Stimulated activated CD8-positive, alpha-beta memory T cell treated with anti-CD3 and anti-CD28 coated beads, Interleukin-12 subunit alpha, Interleukin-12 subunit beta, amount 100 ng/mL, for 1 hour (primary cell): ENCODE measurements around the gene COL5A1.

Experiments used
- DNase-seq: peaks from one replicate; pipeline ENCODE4 v3.0.0-alpha.2; 2020; ENCODE audit warnings: low read depth

COL5A1 gene

GRCh38 chr9:134818591-134818990 lies 177.0 kb downstream of the COL5A1 start:
- DNase-seq: no peak

DNA sequence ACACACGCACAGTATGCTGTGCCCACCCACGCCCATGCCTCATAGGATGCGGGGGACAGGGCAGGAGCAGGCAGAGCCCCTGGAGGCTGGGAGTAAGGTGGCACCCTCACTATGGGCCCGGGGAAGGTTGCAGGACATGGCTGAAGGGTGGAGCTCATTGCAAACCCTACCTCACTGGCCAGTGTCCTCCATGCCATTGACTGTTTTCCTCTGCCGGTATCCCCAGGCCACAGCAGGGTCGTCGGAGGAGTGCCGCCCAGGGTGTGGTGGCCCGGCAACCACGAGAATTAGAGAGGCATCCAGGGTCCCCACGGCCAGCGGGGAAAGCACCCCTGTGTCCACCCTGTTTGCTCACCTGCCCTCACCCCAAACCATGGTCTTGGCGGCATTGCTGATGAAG lies 179.3 kb downstream of the COL5A1 start:
- no peak for DNase-seq

DNA sequence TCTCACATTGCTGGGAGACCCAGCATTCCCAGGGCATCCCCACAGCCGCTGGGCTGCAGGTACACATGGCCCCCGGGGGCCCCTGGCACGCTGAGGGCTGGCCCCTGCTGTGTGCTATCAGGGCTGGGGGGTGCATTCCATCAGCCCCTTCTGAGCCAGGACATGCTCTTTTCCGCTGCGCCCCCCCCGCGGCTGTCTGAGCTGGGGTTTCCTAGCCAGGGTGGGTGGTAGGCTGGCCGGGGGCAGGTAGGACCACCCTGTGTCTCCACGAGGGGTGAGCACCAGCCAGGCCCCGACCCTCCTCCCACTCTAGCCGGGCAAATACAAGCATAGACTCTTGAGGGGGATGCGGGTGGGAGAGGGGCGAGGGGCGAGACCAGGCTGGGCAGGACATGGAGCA lies 180.9 kb downstream of the COL5A1 start:
- no peak for DNase-seq

- no peak for DNase-seq
These were observed 182.0 kb downstream of the COL5A1 start for GRCh38 chr9:134823623-134824022.

GRCh38 chr9:134824583-134824982 lies 183.0 kb downstream of the COL5A1 start:
- DNase-seq: no peak

- no peak for DNase-seq
These were observed 183.4 kb downstream of the COL5A1 start for GRCh38 chr9:134825025-134825424.

DNA sequence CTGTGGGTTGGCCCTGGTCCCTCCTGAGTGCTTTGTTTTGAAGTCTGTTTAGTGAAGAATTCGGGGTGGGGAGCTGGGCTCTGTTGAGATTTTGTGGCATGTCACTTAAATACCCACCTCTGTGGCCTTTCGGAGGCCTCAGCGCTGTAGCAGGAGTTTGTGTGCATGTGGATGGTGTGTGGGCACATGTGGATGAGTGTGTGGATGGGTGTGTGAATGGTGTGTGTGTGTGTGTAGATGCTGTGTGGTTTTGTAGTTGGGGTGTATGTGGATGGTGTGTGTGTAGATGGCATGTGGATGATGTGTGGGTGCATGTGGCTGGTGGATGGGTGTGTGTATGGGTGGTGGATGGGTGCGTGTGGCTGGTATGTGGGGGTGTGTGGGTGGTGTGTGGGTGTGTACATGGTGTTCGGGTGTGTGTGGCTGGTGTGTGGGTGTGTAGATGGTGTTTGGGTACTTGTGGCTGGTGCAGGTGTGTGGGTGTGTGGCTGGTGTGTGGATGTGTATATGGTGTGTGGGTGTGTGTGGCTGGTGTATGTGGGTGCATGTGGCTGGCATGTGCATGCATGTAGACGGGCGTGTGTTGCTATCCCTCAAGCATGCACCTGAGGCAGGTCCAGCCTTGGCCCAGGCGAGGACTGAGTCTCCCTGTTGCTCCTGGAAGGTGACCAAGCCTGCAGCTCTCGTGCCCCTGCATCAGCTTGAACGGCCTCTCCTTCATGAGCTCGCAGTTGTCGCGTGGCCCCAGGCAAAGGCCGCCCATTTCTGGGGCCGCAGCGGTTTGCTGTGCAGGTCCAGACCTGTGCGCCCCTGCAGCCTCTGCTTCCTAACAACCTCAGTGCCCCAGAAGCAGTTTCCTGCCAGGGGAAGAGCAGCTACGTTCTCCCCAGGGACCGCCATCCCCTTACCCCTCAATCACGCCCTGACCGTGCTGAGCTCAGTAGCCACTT lies 185.0 kb downstream of the COL5A1 start:
- DNase-seq: no peak

DNA sequence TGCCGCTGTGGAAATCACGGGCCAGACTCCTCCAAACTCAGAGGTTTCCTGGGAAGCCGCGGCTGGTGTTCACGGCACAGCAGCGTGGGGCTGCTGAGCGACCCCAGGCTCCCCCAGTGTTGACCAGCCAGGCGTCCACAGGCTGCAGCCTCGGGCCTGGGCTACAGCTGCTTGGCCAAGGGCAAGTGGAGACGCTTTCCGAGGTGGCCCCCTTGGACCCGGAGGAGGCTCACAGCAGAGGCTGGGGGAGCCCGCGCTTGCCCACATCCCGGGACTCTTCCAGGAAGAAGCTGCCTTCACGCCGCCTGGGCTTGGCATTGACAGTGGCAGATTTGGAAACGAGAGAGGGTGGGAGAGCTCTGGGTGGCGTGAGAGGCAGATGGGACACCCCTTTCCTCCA lies 186.0 kb downstream of the COL5A1 start:
- no peak for DNase-seq

GRCh38 chr9:134827993-134828392 lies 186.4 kb downstream of the COL5A1 start:
- DNase-seq: no peak

- no peak for DNase-seq
These were observed 187.3 kb downstream of the COL5A1 start for GRCh38 chr9:134828892-134829291.

DNA sequence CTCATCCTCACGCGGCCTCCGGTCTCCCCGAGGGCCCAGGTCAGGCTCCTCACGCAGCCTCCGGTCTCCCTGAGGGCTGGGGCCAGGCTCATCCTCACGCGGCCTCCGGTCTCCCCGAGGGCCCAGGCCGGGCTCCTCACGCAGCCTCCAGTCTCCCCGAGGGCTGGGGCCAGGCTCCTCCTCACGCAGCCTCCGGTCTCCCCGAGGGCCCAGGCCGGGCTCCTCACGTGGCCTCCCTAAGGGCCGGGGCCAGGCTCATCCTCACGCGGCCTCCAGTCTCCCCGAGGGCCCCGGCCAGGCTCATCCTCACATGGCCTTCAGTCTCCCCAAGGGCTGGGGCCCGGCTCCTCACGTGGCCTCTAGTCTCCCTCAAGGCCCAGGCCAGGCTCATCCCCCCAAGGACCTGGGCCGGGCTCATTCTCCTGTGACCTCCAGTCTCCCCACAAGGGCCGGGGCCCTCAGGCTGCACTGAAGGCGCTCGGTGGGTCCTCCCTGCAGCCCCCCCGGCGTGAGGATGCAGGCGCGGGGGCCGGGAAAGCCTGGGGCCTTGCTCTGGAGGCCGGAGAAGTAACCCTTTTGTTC lies 187.8 kb downstream of the COL5A1 start:
- DNase-seq: no peak

- no peak for DNase-seq
These were observed 188.5 kb downstream of the COL5A1 start for GRCh38 chr9:134830126-134830525.

DNA sequence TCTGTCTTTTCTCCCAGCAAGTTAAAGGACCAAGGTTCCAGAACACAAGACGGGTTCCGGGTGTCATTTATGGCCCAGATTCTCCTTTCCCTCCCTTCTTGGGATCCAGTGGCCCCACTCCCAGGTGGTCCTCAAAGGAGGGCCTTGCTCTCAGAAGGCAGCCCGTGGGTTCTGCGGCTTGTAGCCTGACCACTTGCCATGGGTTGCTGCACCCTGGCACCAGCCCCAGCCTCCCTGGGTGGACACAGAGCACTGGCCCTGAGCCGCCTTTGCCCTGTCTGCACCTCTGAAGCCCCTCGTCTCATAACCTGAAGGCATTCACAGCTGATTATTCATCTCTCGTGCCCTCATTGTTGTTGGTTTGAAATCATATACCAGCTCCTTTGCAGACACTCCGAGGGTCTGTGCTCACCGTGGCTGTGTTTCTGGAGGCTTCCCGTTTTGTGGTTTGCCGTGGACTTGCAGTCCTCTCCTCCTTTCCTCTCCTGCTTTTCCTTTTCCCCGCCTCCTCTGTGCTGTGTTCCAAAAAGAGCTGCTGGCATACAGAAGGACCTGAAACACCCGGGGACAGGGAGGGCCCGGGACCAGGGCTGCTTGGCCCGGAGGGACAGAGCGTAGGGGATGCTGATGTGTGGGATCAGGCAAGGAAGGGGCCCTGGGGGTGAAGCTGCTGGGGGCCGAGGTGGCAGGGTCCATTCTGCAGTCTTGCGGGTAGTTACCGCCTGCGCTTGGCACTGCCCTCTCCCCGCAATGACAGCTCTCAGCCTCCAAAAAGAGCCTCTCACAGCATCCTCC lies 189.5 kb downstream of the COL5A1 start:
- DNase-seq: no peak

DNA sequence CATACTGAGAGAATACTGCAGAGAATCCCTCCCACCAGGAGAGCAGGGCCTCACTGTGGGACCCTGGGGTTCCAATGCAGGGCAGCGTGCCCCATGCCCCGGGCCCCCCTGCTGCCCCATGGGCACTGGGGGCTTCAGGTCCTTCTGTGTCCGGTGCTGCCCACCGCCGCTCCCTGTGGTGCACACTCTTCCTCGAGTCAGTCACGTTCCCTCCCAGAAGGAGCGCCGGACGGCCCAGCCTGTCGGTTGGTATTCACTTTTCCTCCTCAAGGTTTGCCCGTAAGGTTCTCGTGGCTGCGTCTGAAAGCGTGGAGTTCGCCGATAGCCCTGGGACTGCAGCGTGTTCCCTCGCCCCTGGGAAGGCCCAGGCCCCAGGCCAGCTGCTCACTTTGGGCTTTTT lies 190.9 kb downstream of the COL5A1 start:
- DNase-seq: no peak

DNA sequence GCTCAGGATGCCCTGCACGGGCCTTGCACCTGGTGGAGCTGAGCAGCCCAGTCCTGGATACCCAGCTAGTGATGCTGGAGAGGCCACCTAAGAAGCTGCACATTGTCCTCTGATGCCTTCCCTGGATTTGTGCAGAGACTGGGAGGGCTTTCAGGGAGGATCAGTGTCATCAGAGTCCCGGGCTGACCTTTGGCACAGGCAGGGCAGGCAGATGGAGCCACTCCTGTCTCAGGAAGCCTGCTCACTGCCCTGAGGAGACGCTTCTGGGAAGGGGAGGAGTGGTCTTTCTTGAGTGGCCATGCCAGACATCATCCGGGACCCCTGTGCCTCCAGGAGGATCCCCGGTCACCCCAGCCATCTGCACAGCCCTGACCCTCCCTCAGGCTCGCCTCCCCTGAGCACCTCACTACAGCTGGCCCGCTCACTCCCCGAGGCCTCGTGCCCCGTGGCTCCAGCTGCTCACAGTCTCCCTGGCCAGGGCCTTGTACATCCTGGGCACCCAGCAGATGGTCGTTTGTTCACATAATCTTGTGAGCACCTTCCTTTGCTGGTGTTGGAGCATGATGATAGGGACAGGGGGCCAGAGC lies 191.8 kb downstream of the COL5A1 start:
- DNase-seq: no peak

- no peak for DNase-seq
These were observed 192.8 kb downstream of the COL5A1 start for GRCh38 chr9:134834217-134834956.

DNA sequence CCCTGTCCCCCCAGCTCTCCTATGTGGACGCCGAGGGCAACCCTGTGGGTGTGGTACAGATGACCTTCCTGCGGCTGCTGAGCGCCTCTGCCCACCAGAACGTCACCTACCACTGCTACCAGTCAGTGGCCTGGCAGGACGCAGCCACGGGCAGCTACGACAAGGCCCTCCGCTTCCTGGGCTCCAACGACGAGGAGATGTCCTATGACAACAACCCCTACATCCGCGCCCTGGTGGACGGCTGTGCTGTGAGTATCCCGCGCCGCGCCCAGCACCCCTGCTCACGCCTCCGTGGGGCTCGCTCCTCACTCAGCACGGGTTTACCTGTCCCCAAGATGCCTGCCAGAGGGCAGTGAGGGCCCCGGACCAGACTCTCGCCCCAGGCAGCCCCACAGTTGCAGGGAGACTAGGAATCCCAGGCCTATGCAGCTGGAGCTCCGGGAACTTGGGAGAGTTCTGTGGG lies 193.4 kb downstream of the COL5A1 start:
- no peak for DNase-seq

DNA sequence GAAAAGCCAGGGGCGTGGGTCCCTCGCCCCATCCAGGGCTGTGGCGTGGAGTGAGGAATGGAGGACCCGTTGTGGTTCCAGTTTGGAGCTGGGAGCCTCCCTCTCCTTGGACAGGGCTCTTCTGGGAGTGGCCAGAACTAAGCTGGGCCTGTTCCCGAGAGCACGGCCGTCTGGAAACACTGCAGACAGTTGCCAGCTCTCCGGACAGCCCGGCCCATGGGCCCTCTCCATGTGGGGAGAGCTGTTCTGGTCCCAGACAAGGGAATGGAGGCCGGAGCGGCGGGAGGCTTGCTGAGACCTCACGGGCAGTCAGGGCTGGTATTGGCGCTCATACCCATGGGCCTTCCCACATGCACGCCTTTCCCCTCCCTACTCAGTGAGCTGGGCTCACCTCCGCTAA lies 193.8 kb downstream of the COL5A1 start:
- DNase-seq: no peak

DNA sequence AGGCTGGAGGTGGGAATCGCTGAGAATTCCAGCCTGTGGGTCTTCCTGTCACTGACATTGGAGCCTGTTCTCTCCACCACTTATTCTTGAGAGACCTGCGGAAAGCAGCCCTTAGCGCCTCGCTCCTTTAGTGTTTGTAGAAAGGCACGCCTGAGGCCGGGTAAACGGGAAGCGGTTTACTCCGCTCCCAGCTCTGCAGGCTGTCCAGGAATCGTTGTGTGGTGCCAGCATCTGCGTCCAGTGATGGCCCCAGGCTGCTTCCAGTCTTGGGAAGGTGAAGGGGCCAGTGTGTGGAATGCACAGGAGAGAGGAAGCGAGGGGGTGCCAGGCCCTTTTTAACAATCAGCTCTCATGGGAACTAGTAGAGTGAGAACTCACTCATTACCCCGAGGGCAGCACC lies 194.4 kb downstream of the COL5A1 start:
- no peak for DNase-seq

GRCh38 chr9:134836406-134836970 lies 194.9 kb downstream of the COL5A1 start:
- no peak for DNase-seq

- no peak for DNase-seq
These were observed 195.9 kb downstream of the COL5A1 start for GRCh38 chr9:134837529-134837928.
